Activated CD4-positive, alpha-beta T cell treated with anti-CD3 and anti-CD28 coated beads, Interleukin-2, amount 50 U/mL, for 24 hours (primary cell): ENCODE results near the gene PCOLCE2.

ENCODE experiments used
- DNase-seq, 2 donors: peaks; one replicate each; pipeline ENCODE4 v3.0.0-alpha.2; 2020; ENCODE audit warnings: low read depth in 1 of 2, low spot score in 1 of 2

PCOLCE2 gene, protein sequence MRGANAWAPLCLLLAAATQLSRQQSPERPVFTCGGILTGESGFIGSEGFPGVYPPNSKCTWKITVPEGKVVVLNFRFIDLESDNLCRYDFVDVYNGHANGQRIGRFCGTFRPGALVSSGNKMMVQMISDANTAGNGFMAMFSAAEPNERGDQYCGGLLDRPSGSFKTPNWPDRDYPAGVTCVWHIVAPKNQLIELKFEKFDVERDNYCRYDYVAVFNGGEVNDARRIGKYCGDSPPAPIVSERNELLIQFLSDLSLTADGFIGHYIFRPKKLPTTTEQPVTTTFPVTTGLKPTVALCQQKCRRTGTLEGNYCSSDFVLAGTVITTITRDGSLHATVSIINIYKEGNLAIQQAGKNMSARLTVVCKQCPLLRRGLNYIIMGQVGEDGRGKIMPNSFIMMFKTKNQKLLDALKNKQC

DNA sequence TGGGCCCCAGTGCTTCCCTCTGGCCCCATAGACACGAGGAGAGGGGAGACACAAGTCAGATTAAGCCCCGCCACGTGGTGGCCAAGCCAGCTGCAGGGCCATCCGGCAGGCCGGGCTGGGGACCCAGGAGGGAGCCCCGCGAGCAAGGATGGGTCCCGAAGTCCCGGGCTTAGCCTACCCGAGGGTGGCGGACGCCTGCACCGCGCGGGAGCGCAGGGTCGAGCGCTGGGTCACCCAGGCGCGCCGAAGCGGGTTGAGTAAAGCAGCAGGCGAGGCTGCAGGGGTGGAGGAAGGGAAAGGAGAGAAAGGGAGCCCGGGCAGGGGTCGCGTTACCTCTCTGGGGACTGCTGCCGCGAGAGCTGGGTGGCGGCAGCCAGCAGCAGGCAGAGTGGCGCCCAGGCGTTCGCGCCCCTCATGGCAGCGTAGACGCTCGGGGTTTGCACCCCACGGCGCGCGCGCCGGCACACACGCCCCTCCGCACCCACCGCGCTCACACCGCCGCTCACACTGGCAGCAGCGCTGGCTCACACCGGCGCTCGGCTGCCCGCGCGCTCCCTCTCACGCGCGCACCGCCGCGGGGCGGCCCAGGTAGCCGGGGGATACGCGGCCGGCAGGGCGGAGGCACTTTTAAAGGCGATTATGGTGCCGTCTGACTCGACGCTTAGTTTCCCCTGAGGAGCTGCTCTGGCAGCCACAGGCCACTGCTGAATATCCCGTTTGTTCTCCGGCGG lies at the start of gene PCOLCE2:
Gene PCOLCE2 (minus strand): TSS at position 603 of the 731 bp plus-strand sequence. CDS start 187 bp downstream, at position 416.
- peak in 1 of 2 donors; percentile 4 for DNase-seq

DNA sequence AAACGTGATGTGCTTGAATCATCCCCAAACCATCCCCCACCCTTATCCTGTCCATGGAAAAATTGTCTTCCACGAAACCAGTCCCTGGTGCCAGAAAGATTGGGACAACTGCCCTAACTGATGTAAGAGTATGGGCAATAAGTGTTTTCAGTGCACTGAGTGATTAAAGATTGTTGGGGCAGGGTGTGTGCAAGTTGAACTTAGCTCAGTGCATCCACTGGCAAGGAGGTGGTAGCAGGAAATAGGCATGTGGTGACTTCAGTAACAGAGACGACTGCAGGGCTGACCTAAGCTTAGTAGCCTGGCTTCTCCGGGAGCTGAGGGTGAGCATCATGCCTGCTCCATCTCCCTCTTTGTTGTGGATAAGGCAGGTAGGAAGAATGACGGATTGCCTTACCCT lies 47.1 kb upstream of the PCOLCE2 start:
- DNase-seq = no peak

DNA sequence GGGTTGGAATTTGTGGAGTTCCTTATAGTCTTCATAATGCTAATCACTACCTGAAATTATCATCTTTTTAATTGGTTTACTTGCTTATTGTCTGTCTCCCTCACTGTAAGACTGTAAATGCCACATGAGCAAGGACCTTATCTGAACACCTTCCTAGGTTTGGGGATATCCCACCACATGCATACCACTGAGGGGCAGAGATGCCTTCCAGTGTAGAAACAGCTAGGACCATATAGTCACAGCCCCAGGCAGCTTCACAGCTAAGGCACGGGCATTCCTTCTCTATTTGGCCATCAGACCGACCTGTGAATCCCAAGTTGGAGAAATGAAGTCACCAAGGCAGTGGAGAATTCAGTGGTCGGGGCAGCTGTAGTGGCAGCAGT lies 46.0 kb upstream of the PCOLCE2 start:
- DNase-seq = no peak

DNA sequence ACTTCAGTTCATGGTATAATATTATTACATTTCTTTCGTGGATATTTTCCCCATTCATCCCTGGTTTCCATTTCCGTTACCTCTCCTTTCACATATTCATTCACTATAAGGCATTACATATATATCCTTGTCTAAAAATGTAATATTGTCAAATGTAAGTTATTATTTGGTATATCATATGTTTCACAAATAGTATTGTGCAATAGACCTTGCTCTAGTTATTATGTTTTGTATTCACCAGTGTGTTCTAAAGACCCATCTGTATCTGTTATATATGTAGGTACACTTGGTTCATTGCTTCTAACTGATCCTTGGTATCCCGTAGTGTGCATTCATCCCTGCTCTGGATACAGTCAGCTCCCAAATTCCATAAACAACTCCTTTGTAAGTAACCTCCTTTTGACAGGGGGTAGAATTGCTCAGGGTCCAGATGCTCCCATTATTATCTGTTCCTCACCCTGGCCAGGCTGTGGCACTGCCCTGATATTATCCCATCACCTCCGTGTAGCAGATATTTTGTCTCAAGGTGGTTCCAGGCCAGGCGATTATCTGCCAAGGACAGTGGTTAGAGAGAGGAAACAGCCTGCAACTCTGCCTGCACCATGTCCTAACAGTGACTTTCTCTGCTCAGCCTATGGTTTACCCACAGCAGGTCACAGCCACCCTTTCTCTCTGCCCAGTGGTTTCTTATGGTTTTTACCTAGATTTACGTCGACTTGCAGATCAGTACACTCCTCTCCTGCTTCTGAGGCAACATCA lies 45.4 kb upstream of the PCOLCE2 start:
- no peak for DNase-seq

DNA sequence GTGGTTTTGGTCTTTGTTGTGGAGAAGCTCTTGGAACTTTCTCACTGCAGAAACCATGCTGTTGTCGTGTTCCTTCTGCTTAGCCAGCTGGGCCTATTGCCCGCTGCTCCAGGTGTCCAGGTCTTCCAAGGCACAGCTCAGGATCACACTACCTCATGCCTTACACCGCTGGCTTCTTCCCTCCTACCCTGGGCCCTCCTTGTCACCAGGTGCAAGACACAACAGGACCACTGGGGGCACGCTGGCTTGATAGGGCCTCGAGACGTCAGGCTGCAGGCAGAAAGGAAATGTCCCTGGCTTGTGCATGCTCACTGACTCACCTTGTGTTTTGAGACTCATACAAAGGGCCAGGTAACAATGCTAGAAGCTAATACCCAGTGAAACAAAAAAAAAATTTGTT lies 42.3 kb upstream of the PCOLCE2 start:
- no peak for DNase-seq

DNA sequence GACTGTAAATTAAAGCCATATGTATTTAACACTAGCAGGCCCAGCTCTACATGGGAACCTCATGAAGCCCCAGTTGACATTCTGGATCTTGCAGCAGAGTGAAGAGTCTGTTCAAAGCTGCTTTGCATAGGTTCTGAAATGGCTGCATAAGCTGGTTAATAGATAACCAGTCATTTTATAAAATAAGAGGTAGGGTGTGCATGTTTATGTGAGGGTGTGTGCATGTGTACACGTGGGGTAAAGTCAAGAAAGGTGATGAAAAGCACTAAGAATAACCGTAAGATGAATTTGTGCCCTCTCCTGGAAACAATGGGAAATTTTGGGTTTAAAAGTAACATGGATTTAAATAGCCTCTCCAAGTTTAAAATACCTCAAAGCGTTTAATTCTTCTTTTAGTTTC lies 41.6 kb upstream of the PCOLCE2 start:
- DNase-seq = no peak

DNA sequence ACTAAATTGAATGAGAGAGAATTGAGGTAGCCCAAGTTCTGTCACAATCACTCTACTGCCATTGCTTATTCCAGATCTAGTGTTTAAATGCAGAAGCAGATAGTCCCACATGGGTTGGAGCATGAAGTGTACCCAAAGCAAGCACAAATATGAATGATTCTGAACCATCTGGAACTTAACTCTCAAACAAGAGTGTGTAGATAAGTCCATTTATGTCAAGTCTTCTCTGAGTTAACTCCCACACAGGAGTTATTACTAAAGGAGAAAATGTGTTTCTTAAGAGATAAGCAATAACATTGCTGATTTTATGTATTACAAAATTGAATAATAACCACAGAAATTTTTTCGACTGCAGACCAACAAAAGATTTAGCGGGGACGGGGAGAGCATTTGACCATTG lies 41.0 kb upstream of the PCOLCE2 start:
- DNase-seq = no peak

DNA sequence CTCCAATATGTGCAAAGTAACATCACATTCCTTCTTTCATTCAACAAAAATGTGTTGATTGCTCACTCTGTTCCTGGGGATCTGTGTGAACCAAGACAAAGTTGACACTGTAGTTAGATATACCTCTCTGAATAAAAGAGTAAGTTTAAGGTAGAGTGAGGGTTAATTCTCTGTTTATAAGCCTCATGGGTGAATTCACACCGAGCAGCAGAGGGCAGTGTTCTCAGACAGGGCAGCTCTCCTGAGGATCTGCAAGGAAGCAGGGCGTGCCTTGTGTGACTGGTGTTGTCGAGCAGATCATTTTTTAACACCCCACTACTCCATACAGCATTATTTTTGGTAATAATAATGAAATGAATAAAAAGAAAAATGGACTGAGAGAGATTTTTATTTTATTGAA lies 40.2 kb upstream of the PCOLCE2 start:
- DNase-seq = no peak

DNA sequence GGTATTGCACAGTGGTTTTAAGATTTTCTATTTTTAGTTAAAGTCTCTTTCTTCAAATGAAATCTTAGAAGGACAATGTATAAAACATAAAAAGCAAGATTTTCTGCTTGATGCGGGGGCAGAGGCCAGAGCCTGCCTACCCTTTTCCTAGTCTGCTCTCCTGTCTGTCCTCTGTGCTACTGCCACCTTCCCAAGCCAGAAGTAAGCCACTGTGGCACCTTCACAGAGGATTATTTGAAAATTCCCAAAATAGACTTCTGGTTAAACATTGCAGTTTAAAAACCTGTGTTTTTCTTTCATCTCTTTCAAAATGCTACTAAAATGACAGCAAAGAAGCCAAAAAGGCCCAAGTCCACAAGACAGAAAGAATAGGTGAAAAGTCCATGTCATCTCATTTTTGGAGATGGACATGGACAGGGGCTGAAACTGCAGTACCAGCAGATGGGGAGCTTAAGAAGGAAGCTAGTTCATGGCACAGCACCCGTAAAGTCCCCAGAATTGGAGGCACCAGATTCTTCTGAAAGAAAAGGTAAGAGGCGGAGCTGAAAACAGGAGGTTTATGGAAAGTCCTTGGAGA lies 37.6 kb upstream of the PCOLCE2 start:
- no peak for DNase-seq

DNA sequence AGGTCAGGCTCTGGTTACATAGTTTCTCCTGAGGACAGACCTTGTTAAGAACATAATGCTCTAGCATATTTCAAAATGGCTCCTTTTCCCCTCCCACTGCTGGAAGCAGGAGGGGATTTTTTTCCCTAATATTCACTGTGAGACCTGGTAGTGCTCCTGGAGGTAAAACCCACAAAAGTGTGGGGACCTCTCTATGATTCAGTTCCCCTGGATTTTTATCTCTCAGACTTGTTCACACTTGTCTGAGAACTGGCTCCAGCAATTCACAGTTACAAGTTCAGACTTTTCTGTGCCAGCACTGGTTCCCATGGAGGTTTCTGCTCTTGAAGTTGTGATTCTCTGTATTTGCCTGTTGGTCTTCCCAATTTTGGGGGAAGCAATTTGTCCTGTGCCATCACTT lies 36.3 kb upstream of the PCOLCE2 start:
- no peak for DNase-seq

DNA sequence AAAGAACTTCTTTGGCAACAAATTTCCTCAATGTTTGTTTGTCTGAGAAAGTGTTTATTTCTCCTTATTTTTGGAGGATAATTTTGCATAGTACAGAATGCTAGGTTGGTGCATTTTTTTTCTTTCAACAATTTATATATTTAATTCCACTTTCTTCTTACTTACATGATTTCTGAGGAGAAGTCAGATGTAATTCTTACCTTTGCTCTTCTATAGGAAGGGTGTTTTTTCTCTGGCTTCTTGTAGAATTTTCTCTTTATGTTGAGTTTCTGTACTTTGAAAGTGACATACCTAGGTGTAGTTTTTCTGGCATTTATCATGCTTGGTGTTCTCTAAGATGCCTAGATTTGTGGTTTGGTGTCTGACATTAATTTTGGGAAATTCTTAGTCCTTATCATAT lies 34.8 kb upstream of the PCOLCE2 start:
- no peak for DNase-seq

DNA sequence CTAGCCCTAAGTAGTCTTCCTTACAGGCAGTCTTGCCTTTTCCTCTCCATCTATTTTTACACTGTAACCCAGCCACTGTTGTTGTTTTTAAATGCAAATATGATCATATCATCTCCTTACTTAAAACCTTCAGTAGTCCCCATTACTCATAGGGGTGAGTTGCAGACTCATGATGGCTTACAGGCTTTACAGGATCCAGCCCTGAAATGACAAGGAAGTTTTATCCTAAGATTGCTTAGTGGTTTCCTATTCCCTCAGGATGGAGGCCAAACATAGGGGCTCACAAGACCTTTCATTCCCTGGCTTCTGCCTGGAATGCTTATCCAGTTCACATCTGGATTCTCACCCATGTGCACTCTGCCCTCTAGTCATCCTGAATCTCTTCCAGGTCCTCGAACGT lies 27.7 kb upstream of the PCOLCE2 start:
- no peak for DNase-seq

DNA sequence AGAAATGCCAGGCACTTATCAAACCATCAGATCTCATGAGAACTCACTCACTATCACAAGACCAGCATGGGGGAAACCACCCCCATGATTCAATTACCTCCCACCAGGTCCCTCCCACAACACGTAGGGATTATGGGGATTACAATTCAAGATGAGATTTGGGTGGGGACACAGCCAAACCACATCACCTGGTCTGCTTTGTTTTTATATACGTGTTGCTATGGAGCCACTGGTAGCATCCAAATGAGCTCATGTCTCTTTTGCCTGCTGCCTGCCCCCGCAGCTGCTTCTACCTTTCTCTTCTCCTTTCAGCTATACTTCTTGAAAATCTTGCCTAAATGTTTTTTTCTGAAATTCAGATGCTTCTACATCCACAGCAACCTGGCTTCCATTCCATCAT lies 26.8 kb upstream of the PCOLCE2 start:
- no peak for DNase-seq

DNA sequence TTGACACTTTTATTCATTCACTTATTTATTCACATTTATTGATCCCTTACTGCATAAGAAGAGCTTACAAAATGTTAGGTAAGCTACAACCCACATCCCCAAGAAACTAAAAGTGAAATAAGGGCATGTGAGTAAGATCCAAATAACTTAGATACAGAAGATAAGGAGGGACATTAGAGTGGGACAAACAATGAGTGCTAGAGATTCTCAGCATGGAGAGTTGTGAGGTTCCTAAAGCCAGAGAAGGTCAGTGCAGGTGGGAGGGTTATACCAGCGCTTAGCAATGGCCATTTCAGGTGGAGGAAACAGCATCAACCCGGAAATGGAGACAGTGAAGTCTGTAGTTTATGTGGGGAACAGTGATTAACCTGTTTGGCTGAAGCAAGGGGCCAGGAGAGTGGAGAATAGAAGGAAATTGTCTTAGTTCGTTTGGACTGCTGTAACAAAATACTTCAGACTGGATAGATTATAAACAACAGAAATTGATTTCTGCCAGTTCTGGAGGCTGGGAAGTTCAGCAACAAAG lies 25.5 kb upstream of the PCOLCE2 start:
- no peak for DNase-seq

DNA sequence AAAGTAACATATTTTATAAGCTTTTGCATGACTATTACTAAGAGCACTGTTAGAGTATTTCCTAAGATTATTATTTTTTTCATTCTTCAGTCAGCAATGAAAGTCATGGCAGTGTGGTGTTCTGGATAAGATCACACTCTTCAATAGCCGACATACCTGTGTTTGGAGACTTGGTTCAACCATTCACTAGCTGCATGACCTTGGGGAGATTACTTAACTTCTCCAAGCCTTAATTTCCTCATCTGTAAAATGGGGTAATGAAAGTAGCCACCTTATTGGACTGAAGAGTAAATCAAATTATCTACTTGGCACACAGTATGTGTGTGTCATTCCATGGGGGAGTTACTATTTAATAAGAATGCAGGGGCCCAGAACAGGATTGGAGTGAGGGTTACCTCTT lies 24.5 kb upstream of the PCOLCE2 start:
- DNase-seq = no peak

DNA sequence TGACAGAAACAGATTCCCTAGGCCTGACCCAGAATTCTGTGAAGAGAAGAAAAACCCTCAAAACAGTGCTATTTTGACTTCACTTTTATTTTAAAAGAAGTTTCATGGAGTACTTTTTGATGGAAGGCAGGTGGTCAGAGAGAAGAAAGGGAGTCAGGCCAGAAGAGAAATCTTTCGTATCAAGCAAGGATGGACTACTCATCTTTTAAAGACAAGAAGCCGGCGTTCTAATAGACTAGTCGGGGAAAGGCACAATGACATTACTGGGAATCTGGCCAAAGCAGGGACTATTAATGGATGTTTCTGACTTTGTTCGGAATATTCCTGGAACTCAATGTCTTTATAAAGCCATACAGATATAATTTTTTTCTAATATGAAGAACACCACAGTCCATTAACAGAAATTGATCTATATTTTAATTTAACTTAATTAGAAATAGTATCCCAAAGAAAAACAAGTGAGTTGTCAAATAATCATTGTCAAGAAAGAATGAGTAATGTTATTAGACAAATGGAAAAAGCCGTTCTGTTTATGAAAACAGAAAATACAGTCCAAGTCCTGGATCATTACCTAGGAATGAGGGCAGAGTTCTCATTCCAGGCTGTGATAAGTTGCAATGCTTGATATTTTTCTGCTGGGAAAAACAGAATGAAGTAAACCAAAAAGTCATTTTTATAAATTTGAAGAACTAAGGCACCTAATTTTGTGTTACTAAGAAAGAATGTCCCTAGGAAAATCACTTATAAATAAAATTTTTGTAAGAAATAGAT lies 23.7 kb upstream of the PCOLCE2 start:
- DNase-seq = no peak

DNA sequence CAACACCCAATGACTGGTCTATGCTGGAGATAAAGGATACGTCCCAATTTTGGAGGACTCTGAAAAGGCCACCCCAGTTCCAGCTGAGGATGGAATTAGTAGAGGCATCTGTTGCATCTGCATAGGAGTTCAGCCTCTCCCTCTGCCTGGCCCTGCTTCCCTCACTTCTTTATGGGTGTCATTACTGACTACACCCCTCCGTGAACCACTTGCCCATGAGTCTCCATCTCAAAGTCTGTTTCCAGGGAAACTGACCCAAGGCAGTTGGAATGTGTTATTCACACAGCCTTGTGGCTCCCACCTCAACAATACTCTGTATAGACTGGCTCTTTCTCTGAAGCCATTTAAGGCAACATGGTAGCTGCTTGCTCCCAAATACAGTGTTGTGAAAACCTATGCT lies 21.4 kb upstream of the PCOLCE2 start:
- DNase-seq = no peak

DNA sequence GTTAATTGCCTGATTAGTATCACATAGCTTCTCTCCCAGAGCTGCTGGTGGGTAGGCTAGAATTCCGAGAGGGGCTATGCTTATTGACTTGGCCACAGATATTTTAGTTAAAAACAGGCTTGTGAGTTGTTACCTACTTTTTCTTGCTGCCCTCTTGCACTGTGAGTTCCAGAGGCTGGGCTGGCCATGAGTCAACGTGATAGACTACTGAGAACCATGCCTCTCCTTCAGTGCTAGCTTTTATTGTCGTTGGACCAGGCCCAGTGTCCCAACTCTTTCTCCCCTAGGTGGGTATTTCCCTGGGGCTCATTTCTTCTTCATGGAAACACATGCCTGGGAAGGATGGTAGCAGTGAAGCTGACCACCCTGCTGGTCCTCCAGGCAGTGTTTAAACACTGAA lies 20.4 kb upstream of the PCOLCE2 start:
- DNase-seq = no peak

DNA sequence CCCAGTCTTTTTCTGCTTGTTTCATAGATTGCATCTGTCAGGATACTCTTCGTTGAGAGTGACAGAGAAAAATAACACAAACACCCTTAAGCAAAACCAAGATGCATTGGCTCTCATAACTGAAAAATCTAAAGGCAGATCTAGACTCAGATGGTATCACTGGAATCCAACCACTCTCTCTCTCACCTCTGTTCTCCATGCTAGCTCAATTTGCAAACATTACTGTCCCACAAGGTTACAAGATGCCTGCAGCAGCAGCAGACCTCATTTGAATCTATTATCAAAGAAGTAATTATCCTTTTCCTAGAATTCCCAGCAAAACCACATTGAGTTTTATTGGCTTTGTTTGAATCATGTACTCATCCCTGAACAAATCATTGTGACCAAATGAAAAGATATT lies 19.1 kb upstream of the PCOLCE2 start:
- DNase-seq = no peak

DNA sequence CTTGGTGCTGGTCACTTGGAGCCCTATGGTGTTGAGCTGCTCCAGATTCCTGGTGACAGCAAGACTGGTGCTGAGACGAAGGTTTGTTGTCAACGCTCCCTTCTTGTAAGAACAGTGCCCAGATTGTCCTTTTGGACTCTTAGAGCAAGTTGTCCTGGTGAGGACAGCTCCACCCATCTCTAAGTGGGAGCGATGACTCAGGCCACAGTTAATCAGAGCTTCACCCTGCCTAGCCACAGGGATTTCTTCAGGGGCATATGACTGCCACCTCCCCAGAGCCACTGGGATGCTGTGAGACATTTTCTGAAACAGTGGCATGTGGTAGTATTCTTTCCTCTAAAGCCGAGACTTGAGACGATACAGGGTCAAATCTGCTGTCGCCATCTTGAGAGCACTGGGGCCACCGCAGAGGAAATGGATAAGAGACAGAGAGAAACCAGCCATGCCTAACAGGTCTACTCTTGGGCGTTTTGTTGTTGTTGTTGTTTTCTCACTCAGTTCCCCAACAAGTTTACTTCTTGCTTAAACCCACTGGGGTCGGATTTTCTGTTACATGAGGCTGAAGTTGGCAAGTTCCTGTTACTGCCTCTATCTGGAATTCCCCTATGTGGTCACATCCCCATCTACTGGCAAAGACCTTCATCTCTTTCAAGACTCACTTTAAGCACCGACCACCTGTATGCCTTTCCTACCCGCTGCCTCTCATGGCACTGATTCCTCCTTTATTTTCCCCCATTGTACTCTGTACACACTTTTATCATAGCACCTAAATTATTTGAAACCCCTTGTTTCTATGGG lies 16.0 kb upstream of the PCOLCE2 start:
- DNase-seq = no peak
